ENCODE measurements around the gene PTPN12. TPM values are rescaled to one million over a fixed set of nuclear protein-coding genes. Genes with fewer than 3 reads are reported as not detected.
A peak's percentile ranks its signal among the peaks of the same experiment; 100 is the strongest.
"Not testable (repeated sequence)": the region's sequence is repeated elsewhere in the genome, so short reads cannot be mapped to it uniquely, and the experiment has no call there.

Gene PTPN12
- total and polyA plus RNA-seq, 8 donors = 119 to 163 (median 138) TPM

DNA sequence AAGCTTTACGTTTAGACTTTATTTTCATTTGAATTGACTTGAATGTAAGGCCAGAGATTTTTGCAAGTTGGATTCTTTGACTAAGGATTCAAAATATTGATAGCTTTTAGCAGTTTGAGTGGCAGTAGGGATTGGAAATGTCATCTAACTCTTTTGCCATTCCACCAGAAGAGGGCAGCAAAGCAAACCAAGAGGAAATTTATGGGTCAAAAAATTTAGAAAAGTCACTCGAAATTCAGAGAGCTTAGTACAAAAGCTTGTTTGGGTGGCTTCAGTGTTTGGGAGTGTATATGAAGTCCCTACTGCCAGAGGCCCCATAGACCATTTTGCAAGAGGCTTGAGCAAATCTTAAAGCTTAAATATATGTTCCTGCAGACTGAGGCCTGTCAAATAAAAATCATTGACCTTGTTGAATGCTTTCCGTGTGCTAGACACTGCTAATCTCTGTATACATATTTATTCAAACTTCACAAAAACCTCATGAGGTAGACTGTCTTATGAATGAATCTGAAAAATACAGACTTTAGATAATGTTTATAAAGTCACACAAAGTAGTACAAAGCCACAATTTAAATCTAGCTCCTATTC, 114.6 kb downstream of the PTPN12 start:
- Histone ChIP-seq H3K9me3 (no peaks in the 10 kb centered on the region), H3K4me1 (peaks cover 0 to 14% of the 10 kb centered on the region in 2 donors), H3K36me3 (peaks cover 0 to 66% of the 10 kb centered on the region in 2 donors), H3K27ac (no peak overlapping the region), H3K4me3 (no peak overlapping the region), H3K27me3 (no peaks in the 10 kb centered on the region)
- TF ChIP-seq, protein P1, sequence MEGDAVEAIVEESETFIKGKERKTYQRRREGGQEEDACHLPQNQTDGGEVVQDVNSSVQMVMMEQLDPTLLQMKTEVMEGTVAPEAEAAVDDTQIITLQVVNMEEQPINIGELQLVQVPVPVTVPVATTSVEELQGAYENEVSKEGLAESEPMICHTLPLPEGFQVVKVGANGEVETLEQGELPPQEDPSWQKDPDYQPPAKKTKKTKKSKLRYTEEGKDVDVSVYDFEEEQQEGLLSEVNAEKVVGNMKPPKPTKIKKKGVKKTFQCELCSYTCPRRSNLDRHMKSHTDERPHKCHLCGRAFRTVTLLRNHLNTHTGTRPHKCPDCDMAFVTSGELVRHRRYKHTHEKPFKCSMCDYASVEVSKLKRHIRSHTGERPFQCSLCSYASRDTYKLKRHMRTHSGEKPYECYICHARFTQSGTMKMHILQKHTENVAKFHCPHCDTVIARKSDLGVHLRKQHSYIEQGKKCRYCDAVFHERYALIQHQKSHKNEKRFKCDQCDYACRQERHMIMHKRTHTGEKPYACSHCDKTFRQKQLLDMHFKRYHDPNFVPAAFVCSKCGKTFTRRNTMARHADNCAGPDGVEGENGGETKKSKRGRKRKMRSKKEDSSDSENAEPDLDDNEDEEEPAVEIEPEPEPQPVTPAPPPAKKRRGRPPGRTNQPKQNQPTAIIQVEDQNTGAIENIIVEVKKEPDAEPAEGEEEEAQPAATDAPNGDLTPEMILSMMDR (IDR thresholded peaks at IDR 0.05) = peak; percentile 55 to 69
- intact Hi-C loops (cut with DNase I) = loop anchor here in 1 of 2 donors (5.0 kb wide), 1 partner anchor 106 kb away; no protein-coding TSS in a partner anchor
- DNase-seq (peak in 1 of 4 donors; percentile 43), ATAC-seq (peak; percentile 11)

DNA sequence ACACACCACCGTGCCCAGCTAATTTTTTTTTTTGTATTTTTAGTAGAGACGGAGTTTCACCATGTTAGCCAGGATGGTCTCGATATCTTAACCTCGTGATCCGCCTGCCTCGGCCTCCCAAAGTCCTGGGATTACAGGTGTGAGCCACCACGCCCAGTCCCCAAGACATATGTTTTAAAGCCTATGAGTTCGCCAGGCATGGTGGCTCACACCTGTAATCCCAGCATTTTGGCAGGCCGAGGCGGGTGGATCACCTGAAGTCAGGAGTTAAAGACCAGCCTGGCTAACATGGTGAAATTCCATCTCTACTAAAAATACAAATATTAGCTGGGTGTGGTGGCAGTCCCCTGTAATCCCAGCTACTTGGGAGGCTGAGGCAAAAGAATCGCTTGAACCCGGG, 115.7 kb downstream of the PTPN12 start:
- H3K27ac ChIP-seq, H3K27me3 ChIP-seq, ATAC-seq: not testable (repeated sequence)

DNA sequence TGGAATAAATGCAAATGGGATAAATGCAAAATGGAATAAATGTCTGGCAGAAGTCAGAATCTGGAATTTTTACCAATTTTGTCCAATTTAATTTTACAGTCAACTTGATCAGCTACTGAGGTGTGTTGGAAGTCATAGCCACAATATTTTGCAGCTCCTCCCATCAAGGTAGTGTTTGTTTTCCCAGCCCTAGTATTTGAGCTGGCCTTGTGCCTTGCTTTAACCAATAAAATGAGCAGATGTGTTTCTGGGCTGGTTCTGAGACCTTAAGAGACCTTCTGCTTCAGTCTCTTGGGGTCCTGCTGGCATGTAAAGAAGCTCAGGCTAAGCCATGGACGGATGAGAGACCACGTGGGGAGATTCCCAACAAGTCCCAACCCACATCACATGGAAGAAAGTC, 116.5 kb downstream of the PTPN12 start:
- Histone ChIP-seq H3K27ac (peak overlapping the region in 1 of 2 donors; percentile 21), H3K4me3 (no peak overlapping the region), H3K36me3 (peaks cover 0 to 59% of the 10 kb centered on the region in 2 donors), H3K4me1 (peaks cover 0 to 24% of the 10 kb centered on the region in 2 donors), H3K9me3 (no peaks in the 10 kb centered on the region), H3K27me3 (no peaks in the 10 kb centered on the region)
- peak; percentile 70 for ATAC-seq
- intact Hi-C loops (cut with DNase I) = loop anchor here in 1 of 2 donors (5.0 kb wide), 1 partner anchor 104 kb away; no protein-coding TSS in a partner anchor
- TF ChIP-seq, protein P1 (IDR thresholded peaks at IDR 0.05) = no peak
- no peak for DNase-seq

More for the DNA sequence above, 115.7 kb downstream of the PTPN12 start:
- Histone ChIP-seq H3K36me3 (peaks cover 0 to 64% of the 10 kb centered on the region in 2 donors), H3K4me1 (peaks cover 0 to 22% of the 10 kb centered on the region in 2 donors)
- not testable (repeated sequence) for H3K4me3 ChIP-seq, DNase-seq, H3K9me3 ChIP-seq
- intact Hi-C loops (cut with DNase I) = loop anchor here in 1 of 2 donors (5.0 kb wide), 1 partner anchor 104 kb away; no protein-coding TSS in a partner anchor

DNA sequence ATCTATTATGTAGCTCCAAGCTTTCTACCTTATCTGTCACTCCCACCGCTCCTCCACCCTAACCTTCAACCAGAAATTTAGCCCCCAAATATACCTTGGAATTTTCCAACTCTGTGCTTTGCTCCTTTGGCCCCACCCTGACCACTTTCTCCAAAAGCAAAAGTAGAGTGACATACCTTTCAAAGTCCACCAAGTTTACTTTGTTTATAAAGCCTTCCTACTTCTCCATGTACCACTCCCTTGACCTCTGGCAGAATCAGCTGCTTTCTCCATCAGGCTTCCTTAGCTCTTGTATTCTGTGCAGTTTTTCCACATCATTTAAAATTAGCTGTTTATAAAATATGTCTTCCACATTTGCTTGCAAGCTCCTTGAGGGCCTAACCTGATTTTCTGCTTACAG, 118.3 kb downstream of the PTPN12 start:
- Histone ChIP-seq H3K27ac (no peak overlapping the region), H3K9me3 (no peaks in the 10 kb centered on the region), H3K4me1 (peaks cover 0 to 16% of the 10 kb centered on the region in 2 donors), H3K27me3 (no peaks in the 10 kb centered on the region), H3K36me3 (peaks cover 0 to 75% of the 10 kb centered on the region in 2 donors), H3K4me3 (no peak overlapping the region)
- TF ChIP-seq, protein P1 (IDR thresholded peaks at IDR 0.05) = no peak
- ATAC-seq (no peak), DNase-seq (no peak)
- intact Hi-C loops (cut with DNase I) = no loop called here

DNA sequence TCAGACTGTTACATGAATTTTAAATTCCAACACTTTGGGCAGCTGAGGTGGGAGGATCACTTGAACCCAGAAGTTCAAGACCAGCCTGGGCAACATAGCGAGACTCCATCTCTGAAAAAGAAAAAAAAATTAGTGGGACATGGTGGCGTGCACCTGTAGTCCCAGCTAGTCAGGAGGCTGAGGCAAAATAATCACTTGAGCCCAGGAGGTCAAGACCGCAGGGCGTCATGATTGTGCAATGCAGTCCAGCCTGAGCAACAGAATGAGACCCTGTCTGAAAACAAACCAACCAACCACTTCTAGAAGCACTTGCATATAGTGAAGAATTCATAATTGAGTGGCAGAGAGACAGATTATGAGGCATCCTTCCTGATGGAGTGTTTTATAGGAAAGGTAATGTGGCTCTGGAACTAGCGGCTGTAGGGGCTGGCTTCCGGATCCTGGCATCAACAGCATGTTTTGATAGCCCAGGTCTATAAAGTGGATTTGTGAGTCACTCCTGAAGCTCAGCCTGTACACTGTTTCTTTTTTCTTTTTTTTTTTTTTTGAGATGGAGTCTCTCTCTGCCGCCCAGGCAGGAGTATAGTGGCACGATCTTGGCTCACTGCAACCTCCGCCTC, 118.9 kb downstream of the PTPN12 start:
- H3K9me3 ChIP-seq = no peaks in the 10 kb centered on the region
- H3K27me3 ChIP-seq = no peaks in the 10 kb centered on the region
- DNase-seq (no peak), ATAC-seq (peak; percentile 8)
- peaks cover 0 to 81% of the 10 kb centered on the region in 2 donors for H3K36me3 ChIP-seq
- H3K27ac ChIP-seq = no peak overlapping the region
- TF ChIP-seq, protein P1 (IDR thresholded peaks at IDR 0.05) = no peak
- H3K4me1 ChIP-seq = peaks cover 0 to 11% of the 10 kb centered on the region in 2 donors
- no peak overlapping the region for H3K4me3 ChIP-seq
- intact Hi-C loops (cut with DNase I) = no loop called here
